NOMO-1 (cell line): Measurements from ENCODE around the gene NACC2.
A peak's percentile ranks its signal among the peaks of the same experiment; 100 is the strongest.

Experiments used
- DNase-seq, 2 experiments: peaks; one replicate each; lab custom pipeline; 2025; ENCODE audit not compliant: unreplicated experiment in 2 of 2; lab: John Stamatoyannopoulos, UW

Gene NACC2

GRCh38 chr9:136059321-136059791, 35.7 kb downstream of the NACC2 start:
- DNase-seq = no peak

- no peak for DNase-seq
Observed at GRCh38 chr9:136058801-136059302, 36.2 kb downstream of the NACC2 start.

- no peak for DNase-seq
Observed at GRCh38 chr9:136058084-136058483, 37.0 kb downstream of the NACC2 start.

- DNase-seq = no peak
Observed at GRCh38 chr9:136057236-136058081, 37.6 kb downstream of the NACC2 start.

- DNase-seq = no peak
Observed at GRCh38 chr9:136056546-136057235, 38.4 kb downstream of the NACC2 start.

- no peak for DNase-seq
Observed at GRCh38 chr9:136055715-136056545, 39.2 kb downstream of the NACC2 start.

GRCh38 chr9:136054798-136055714, 40.0 kb downstream of the NACC2 start:
- no peak for DNase-seq

- DNase-seq = no peak
Observed at GRCh38 chr9:136054146-136054545, 40.9 kb downstream of the NACC2 start.

GRCh38 chr9:136053757-136054142, 41.3 kb downstream of the NACC2 start:
- no peak for DNase-seq

GRCh38 chr9:136052991-136053756, 41.9 kb downstream of the NACC2 start:
- peak; percentile 36 for DNase-seq

- DNase-seq = peak; percentile 57 to 74
Observed at GRCh38 chr9:136052472-136052880, 42.6 kb downstream of the NACC2 start.

GRCh38 chr9:136051837-136052471, 43.1 kb downstream of the NACC2 start:
- peak; percentile 86 to 98 for DNase-seq

- DNase-seq = no peak
Observed at GRCh38 chr9:136051453-136051836, 43.6 kb downstream of the NACC2 start.

- DNase-seq = no peak
Observed at GRCh38 chr9:136050701-136051452, 44.2 kb downstream of the NACC2 start.

- no peak for DNase-seq
Observed at GRCh38 chr9:136050266-136050700, 44.8 kb downstream of the NACC2 start.

GRCh38 chr9:136049491-136050265, 45.4 kb downstream of the NACC2 start:
- no peak for DNase-seq
